ENCODE results near the gene TMTC3. TPM values are rescaled to one million over a fixed set of nuclear protein-coding genes. Genes with fewer than 3 reads are reported as not detected.
"Not testable (repeated sequence)": the region's sequence is repeated elsewhere in the genome, so short reads cannot be mapped to it uniquely, and the experiment has no call there.

TMTC3 gene
- total RNA-seq, 2 donors from 2014 or later, result 14.6 to 16.8 TPM

GRCh38 chr12:88113871-88114270, 28.2 kb upstream of the TMTC3 start:
- H3K4me1 ChIP-seq, result no peaks in the 10 kb centered on the region
- H3K27ac ChIP-seq, result no peak overlapping the region
- TF ChIP-seq CTCF (IDR thresholded peaks at IDR 0.05), result no peak
- H3K27me3 ChIP-seq, result no peaks in the 10 kb centered on the region
- no peak for DNase-seq
- no peak overlapping the region for H3K4me3 ChIP-seq
- intact Hi-C loops (cut with DNase I), result no loop called here
- H3K9me3 ChIP-seq, result no peaks in the 10 kb centered on the region
- H3K36me3 ChIP-seq, result no peaks in the 10 kb centered on the region
- H3K9ac ChIP-seq (ENCODE audit: low read depth in 2 of 2, low read length in 2 of 2), result no peak overlapping the region

GRCh38 chr12:88122666-88123065, 19.4 kb upstream of the TMTC3 start:
- Histone ChIP-seq H3K4me3 (no peak overlapping the region), H3K36me3 (no peaks in the 10 kb centered on the region), H3K9ac (ENCODE audit: low read depth in 2 of 2, low read length in 2 of 2) (no peak overlapping the region), H3K4me1 (no peaks in the 10 kb centered on the region), H3K27me3 (no peaks in the 10 kb centered on the region), H3K27ac (no peak overlapping the region), H3K9me3 (no peaks in the 10 kb centered on the region)
- DNase-seq, result no peak
- intact Hi-C loops (cut with DNase I), result no loop called here
- no peak for TF ChIP-seq CTCF (IDR thresholded peaks at IDR 0.05)

- Histone ChIP-seq H3K9ac (ENCODE audit: low read depth in 2 of 2, low read length in 2 of 2) (no peak overlapping the region), H3K9me3 (no peaks in the 10 kb centered on the region), H3K4me3 (no peak overlapping the region), H3K4me1 (no peaks in the 10 kb centered on the region), H3K27me3 (no peaks in the 10 kb centered on the region), H3K36me3 (no peaks in the 10 kb centered on the region), H3K27ac (no peak overlapping the region)
- no peak for TF ChIP-seq CTCF (IDR thresholded peaks at IDR 0.05)
- intact Hi-C loops (cut with DNase I), result no loop called here
- DNase-seq, result no peak
Measured at GRCh38 chr12:88127099-88127498, 15.0 kb upstream of the TMTC3 start.

- intact Hi-C loops (cut with DNase I), result no loop called here
- H3K4me3 ChIP-seq, result no peak overlapping the region
- no peaks in the 10 kb centered on the region for H3K27me3 ChIP-seq
- no peaks in the 10 kb centered on the region for H3K36me3 ChIP-seq
- H3K9me3 ChIP-seq, result no peaks in the 10 kb centered on the region
- H3K4me1 ChIP-seq, result no peaks in the 10 kb centered on the region
- H3K27ac ChIP-seq, result no peak overlapping the region
- TF ChIP-seq CTCF (IDR thresholded peaks at IDR 0.05), result no peak
- no peak for DNase-seq
- no peak overlapping the region for H3K9ac ChIP-seq (ENCODE audit: low read depth in 2 of 2, low read length in 2 of 2)
Measured at GRCh38 chr12:88127855-88128254, 14.3 kb upstream of the TMTC3 start.

DNA sequence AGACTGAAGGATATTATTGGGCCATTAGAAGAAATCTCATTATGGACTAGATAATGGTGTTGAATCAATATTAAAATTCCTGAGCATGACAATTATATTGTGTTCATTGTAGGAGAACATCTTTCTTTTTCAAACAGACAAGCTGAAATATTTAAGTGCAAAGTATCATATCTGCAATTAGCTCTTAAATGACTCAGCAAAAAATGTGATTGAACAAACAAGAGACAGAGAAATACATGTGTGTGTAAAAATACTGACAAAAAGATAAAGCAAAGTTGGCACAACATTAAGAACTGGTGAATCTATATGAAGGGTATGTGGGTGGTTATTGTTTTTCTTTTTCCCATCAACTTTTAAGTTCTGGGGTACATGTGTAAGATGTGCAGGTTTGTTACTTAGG, 9.7 kb upstream of the TMTC3 start:
- intact Hi-C loops (cut with DNase I), result no loop called here
- no peaks in the 10 kb centered on the region for H3K36me3 ChIP-seq
- H3K9me3 ChIP-seq, result no peaks in the 10 kb centered on the region
- DNase-seq, result no peak
- no peak overlapping the region for H3K4me3 ChIP-seq
- TF ChIP-seq CTCF (IDR thresholded peaks at IDR 0.05), result no peak
- H3K27me3 ChIP-seq, result no peaks in the 10 kb centered on the region
- no peaks in the 10 kb centered on the region for H3K4me1 ChIP-seq
- no peak overlapping the region for H3K9ac ChIP-seq (ENCODE audit: low read depth in 2 of 2, low read length in 2 of 2)
- no peak overlapping the region for H3K27ac ChIP-seq

DNA sequence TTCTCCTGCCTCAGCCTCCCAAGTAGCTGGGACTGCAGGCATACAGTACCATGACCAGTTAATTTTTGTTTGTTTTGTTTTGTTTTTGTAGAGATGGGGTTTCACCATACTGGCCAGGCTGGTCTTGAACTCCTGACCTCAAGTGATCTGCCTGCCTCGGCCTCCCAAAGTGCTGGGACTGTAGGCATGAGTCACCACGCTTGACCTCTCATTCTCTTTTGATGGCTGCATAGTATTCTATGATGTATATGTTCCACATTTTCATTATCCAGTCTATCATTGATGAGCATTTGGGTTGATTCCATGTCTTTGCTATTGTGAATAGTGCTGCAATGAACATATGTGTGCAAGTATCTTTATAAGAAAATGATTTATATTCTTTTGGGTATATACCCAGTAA, 8.9 kb upstream of the TMTC3 start:
- H3K36me3 ChIP-seq; H3K27ac ChIP-seq; H3K4me1 ChIP-seq; H3K27me3 ChIP-seq; H3K4me3 ChIP-seq; H3K9ac ChIP-seq (ENCODE audit: low read depth in 2 of 2, low read length in 2 of 2); H3K9me3 ChIP-seq; intact Hi-C loops (cut with DNase I); DNase-seq: not testable (repeated sequence)

- H3K27ac ChIP-seq, result not testable (repeated sequence)
- intact Hi-C loops (cut with DNase I), result loop anchor here (10.0 kb wide), 1 partner anchor 435 kb away; no protein-coding TSS in a partner anchor
Measured at GRCh38 chr12:88139711-88140110, 2.4 kb upstream of the TMTC3 start.

More at GRCh38 chr12:88139711-88140110, 2.4 kb upstream of the TMTC3 start:
- not testable (repeated sequence) for H3K36me3 ChIP-seq; H3K4me1 ChIP-seq; H3K27me3 ChIP-seq; DNase-seq; H3K9ac ChIP-seq (ENCODE audit: low read depth in 2 of 2, low read length in 2 of 2); H3K4me3 ChIP-seq; H3K9me3 ChIP-seq

Measured in colonic mucosa (tissue), 4 donors.